ENCODE measurements around the gene PEMT. TPM values are rescaled to one million over a fixed set of nuclear protein-coding genes. Genes with fewer than 3 reads are reported as not detected.

Gene PEMT
- total and polyA plus RNA-seq, 2 experiments from 2014 or later: 54.8 to 55.2 TPM

- TF ChIP-seq, protein P1, sequence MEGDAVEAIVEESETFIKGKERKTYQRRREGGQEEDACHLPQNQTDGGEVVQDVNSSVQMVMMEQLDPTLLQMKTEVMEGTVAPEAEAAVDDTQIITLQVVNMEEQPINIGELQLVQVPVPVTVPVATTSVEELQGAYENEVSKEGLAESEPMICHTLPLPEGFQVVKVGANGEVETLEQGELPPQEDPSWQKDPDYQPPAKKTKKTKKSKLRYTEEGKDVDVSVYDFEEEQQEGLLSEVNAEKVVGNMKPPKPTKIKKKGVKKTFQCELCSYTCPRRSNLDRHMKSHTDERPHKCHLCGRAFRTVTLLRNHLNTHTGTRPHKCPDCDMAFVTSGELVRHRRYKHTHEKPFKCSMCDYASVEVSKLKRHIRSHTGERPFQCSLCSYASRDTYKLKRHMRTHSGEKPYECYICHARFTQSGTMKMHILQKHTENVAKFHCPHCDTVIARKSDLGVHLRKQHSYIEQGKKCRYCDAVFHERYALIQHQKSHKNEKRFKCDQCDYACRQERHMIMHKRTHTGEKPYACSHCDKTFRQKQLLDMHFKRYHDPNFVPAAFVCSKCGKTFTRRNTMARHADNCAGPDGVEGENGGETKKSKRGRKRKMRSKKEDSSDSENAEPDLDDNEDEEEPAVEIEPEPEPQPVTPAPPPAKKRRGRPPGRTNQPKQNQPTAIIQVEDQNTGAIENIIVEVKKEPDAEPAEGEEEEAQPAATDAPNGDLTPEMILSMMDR (conservative IDR thresholded peaks at IDR 0.05; ENCODE audit: low read depth in 2 of 2): no peak
- TF ChIP-seq EZH2phosphoT487 (IDR thresholded peaks at IDR 0.05; ENCODE audit: unreplicated experiment) (no peak), NANOG (IDR thresholded peaks at IDR 0.05; ENCODE audit: borderline replicate concordance) (no peak), STAT1 (IDR thresholded peaks at IDR 0.05; ENCODE audit: unreplicated experiment) (no peak), EZH2 (IDR thresholded peaks at IDR 0.05; ENCODE audit: low read depth, unreplicated experiment) (no peak)
These were observed 84.0 kb downstream of the PEMT start (continued) for GRCh38 chr17:17507465-17508011.

- H3K27me3 ChIP-seq (ENCODE audit: insufficient read depth): no peaks in the 10 kb centered on the region
These were observed 84.5 kb downstream of the PEMT start for GRCh38 chr17:17506893-17507464.

DNA sequence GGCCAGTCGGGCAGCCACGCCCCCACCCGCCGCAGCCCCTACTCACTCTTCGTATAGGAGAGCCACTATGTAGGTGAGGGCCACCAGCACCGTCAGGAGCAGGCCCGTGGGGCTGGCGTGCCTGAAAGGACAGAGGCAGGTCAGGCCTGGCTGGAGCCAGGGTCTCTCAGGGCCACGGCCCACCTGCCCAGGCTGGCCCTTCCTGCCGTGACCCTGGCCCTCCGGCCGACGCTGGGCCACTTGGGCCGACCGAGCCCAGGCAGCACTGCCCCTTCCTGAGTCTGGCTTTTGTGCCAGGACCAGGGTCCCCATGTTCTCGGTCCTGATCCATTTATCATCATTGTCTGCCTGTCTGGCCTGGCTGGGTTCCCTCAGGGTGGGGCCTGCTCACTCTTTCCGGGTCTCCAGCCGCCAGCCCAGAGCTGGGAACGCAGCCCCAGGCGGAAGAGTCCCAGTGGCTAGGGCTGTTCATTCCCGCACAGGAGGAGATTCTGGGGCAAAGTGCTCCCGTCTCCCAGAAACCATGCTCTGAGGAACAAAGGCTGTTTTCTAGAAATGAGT, 85.2 kb downstream of the PEMT start:
- no peak overlapping the region for H3K4me3 Mint-ChIP-seq
- H3K9me2 ChIP-seq (ENCODE audit: insufficient read depth): no peaks in the 10 kb centered on the region
- H3F3A ChIP-seq (replicated peaks; ENCODE audit: low read depth): no peaks in the 10 kb centered on the region
- no peaks in the 10 kb centered on the region for H3K36me3 ChIP-seq (ENCODE audit: insufficient read depth)
- H3K36me3 Mint-ChIP-seq (ENCODE audit: low read depth): no peaks in the 10 kb centered on the region; the same call in 2 of the 3 replicates
- H3K4me2 ChIP-seq: no peak overlapping the region
- no peak overlapping the region for H3K27ac Mint-ChIP-seq
- peaks cover 6% of the 10 kb centered on the region for H3K4me1 Mint-ChIP-seq
- H3K4me3 ChIP-seq: no peak overlapping the region
- H3K79me2 ChIP-seq (replicated peaks; ENCODE audit: insufficient read depth): no peaks in the 10 kb centered on the region
- H3K4me1 ChIP-seq (ENCODE audit: insufficient read depth): no peaks in the 10 kb centered on the region
- H3K9me3 Mint-ChIP-seq: no peaks in the 10 kb centered on the region
- no peak for TF ChIP-seq EZH2phosphoT487 (IDR thresholded peaks at IDR 0.05; ENCODE audit: unreplicated experiment)
- H2AFZ ChIP-seq: no peak overlapping the region
- H3K27ac ChIP-seq (ENCODE audit: low read depth): no peak overlapping the region
- no peaks in the 10 kb centered on the region for H3K27me3 ChIP-seq (ENCODE audit: insufficient read depth)
- H4K20me1 ChIP-seq (replicated peaks; ENCODE audit: insufficient read depth): no peaks in the 10 kb centered on the region
- H3K27me3 Mint-ChIP-seq (ENCODE audit: insufficient read depth, low read depth, poor library complexity): peaks cover 21% of the 10 kb centered on the region
- DNase-seq (ENCODE audit: low spot score) (no peak), ATAC-seq (no peak)

More at GRCh38 chr17:17506893-17507464, 84.5 kb downstream of the PEMT start:
- H3K4me3 Mint-ChIP-seq: no peak overlapping the region
- H3K27ac Mint-ChIP-seq: no peak overlapping the region
- Histone ChIP-seq H2AFZ (no peak overlapping the region), H3K4me3 (no peak overlapping the region), H4K20me1 (replicated peaks; ENCODE audit: insufficient read depth) (no peaks in the 10 kb centered on the region), H3K79me2 (replicated peaks; ENCODE audit: insufficient read depth) (no peaks in the 10 kb centered on the region), H3K9me2 (ENCODE audit: insufficient read depth) (no peaks in the 10 kb centered on the region), H3K27ac (ENCODE audit: low read depth) (no peak overlapping the region), H3K4me1 (ENCODE audit: insufficient read depth) (no peaks in the 10 kb centered on the region), H3K4me2 (no peak overlapping the region), H3F3A (replicated peaks; ENCODE audit: low read depth) (no peaks in the 10 kb centered on the region), H3K36me3 (ENCODE audit: insufficient read depth) (no peaks in the 10 kb centered on the region)
- H3K36me3 Mint-ChIP-seq (ENCODE audit: low read depth): no peaks in the 10 kb centered on the region; the same call in 2 of the 3 replicates
- H3K4me1 Mint-ChIP-seq: peaks cover 6% of the 10 kb centered on the region
- no peak for TF ChIP-seq EZH2phosphoT487 (IDR thresholded peaks at IDR 0.05; ENCODE audit: unreplicated experiment)
- TF ChIP-seq, protein P1 (conservative IDR thresholded peaks at IDR 0.05; ENCODE audit: low read depth in 2 of 2): no peak
- ATAC-seq (no peak), DNase-seq (ENCODE audit: low spot score) (no peak)
- H3K27me3 Mint-ChIP-seq (ENCODE audit: insufficient read depth, low read depth, poor library complexity): peaks cover 21% of the 10 kb centered on the region
- H3K9me3 Mint-ChIP-seq: no peaks in the 10 kb centered on the region
